H9 (cell line): ENCODE data around the gene TMEM266. TPM values are rescaled to one million over a fixed set of nuclear protein-coding genes. Genes with fewer than 3 reads are reported as not detected.

ENCODE experiments used
- DNase-seq: peaks from one replicate; pipeline ENCODE4 v3.0.0-alpha.2; 2017
- H2AFZ ChIP-seq: one replicate; pipeline ENCODE4 v1.6.1; 2013; ENCODE audit warnings: mild to moderate bottlenecking, low read length, control low read depth, moderate library complexity
- H2AK5ac ChIP-seq: 2 replicates; pipeline ENCODE4 v1.6.1; 2013; ENCODE audit warnings: low read length, control low read depth, mixed read lengths; ENCODE audit not compliant: insufficient read length
- H2BK120ac ChIP-seq: one replicate; pipeline ENCODE4 v1.6.1; 2013; ENCODE audit warnings: low read depth, mild to moderate bottlenecking, low read length, control low read depth, inconsistent platforms; ENCODE audit not compliant: poor library complexity, severe bottlenecking
- H2BK12ac ChIP-seq: 2 replicates; pipeline ENCODE4 v1.6.1; 2013; ENCODE audit warnings: low read length, control low read depth, mixed read lengths, low read depth; ENCODE audit not compliant: insufficient read length
- H2BK15ac ChIP-seq: 2 replicates; pipeline ENCODE4 v1.6.1; 2013; ENCODE audit warnings: low read depth, low read length, control low read depth
- H2BK20ac ChIP-seq: one replicate; pipeline ENCODE4 v1.6.1; 2013; ENCODE audit warnings: low read depth, mild to moderate bottlenecking, low read length, control low read depth, inconsistent platforms; ENCODE audit not compliant: poor library complexity, severe bottlenecking
- H2BK5ac ChIP-seq: 2 replicates; pipeline ENCODE4 v1.6.1; 2013; ENCODE audit warnings: low read length, control low read depth, mixed read lengths; ENCODE audit not compliant: insufficient read length
- H3K14ac ChIP-seq: 2 replicates; pipeline ENCODE4 v1.6.1; 2013; ENCODE audit warnings: low read length, control low read depth; ENCODE audit not compliant: insufficient read depth
- H3K18ac ChIP-seq: 2 replicates; pipeline ENCODE4 v1.6.1; 2013; ENCODE audit warnings: low read depth, mild to moderate bottlenecking, mixed read lengths, low read length, control low read depth; ENCODE audit not compliant: insufficient read length
- H3K23ac ChIP-seq: 2 replicates; pipeline ENCODE4 v1.6.1; 2013; ENCODE audit warnings: low read length, control low read depth, mixed read lengths, low read depth; ENCODE audit not compliant: insufficient read length
- H3K23me2 ChIP-seq: 2 replicates; pipeline ENCODE4 v1.6.1; 2013; ENCODE audit warnings: low read depth, mild to moderate bottlenecking, mixed read lengths, low read length, control low read depth; ENCODE audit not compliant: insufficient read length, poor library complexity, severe bottlenecking
- H3K27ac ChIP-seq: 2 replicates; pipeline ENCODE4 v1.5.1; 2013; ENCODE audit warnings: low read length, control low read depth, mixed read lengths, low read depth; ENCODE audit not compliant: insufficient read length
- H3K27me3 ChIP-seq: 2 replicates; pipeline ENCODE4 v1.6.1; 2013; ENCODE audit warnings: low read length, control low read depth, inconsistent platforms; ENCODE audit not compliant: insufficient read depth
- H3K4ac ChIP-seq: 2 replicates; pipeline ENCODE4 v1.6.1; 2013; ENCODE audit warnings: low read depth, mild to moderate bottlenecking, control low read depth, inconsistent platforms, low read length, moderate library complexity
- H3K4me1 ChIP-seq: 2 replicates; pipeline ENCODE4 v1.6.1; 2013; ENCODE audit warnings: low read length, control low read depth, inconsistent platforms; ENCODE audit not compliant: insufficient read depth
- H3K4me2 ChIP-seq: 2 replicates; pipeline ENCODE4 v1.6.1; 2013; ENCODE audit warnings: low read length, control low read depth, mixed read lengths; ENCODE audit not compliant: insufficient read length, insufficient read depth
- H3K56ac ChIP-seq: 2 replicates; pipeline ENCODE4 v1.6.1; 2013; ENCODE audit warnings: low read depth, mild to moderate bottlenecking, mixed read lengths, low read length, control low read depth; ENCODE audit not compliant: insufficient read length
- H3K79me1 ChIP-seq: 2 replicates; pipeline ENCODE4 v1.6.1; 2013; ENCODE audit warnings: low read depth, mild to moderate bottlenecking, moderate library complexity, low read length, control low read depth, inconsistent platforms; ENCODE audit not compliant: insufficient read depth, poor library complexity, severe bottlenecking
- H3K79me2 ChIP-seq: 2 replicates; pipeline ENCODE4 v1.6.1; 2013; ENCODE audit warnings: low read length, control low read depth, inconsistent platforms; ENCODE audit not compliant: insufficient read depth
- H3K9ac ChIP-seq: 2 replicates; pipeline ENCODE4 v1.6.1; 2013; ENCODE audit warnings: low read length, control low read depth, mixed read lengths; ENCODE audit not compliant: insufficient read length; ENCODE audit errors: extremely low read depth
- H3K9me3 ChIP-seq: one replicate; pipeline ENCODE4 v1.6.1; 2013; ENCODE audit warnings: low read depth, low read length, inconsistent platforms; ENCODE audit not compliant: control insufficient read depth
- H3T11ph ChIP-seq: one replicate; pipeline ENCODE4 v1.6.1; 2013; ENCODE audit warnings: mild to moderate bottlenecking, low read length, control low read depth, inconsistent platforms
- H4K20me1 ChIP-seq: one replicate; pipeline ENCODE4 v1.6.1; 2013; ENCODE audit not compliant: control insufficient read depth, insufficient read length, insufficient read depth
- H4K5ac ChIP-seq: 2 replicates; pipeline ENCODE4 v1.6.1; 2013; ENCODE audit warnings: low read depth, mild to moderate bottlenecking, mixed read lengths, low read length, control low read depth; ENCODE audit not compliant: insufficient read length
- H4K8ac ChIP-seq: replicated peaks from 2 replicates; pipeline ENCODE4 v1.6.1; 2013; ENCODE audit warnings: low read length, control low read depth, mixed read lengths, low read depth; ENCODE audit not compliant: insufficient read length
- H4K91ac ChIP-seq: 2 replicates; pipeline ENCODE4 v1.6.1; 2013; ENCODE audit warnings: low read depth, mild to moderate bottlenecking, moderate library complexity, mixed read lengths, low read length, control low read depth; ENCODE audit not compliant: insufficient read length
- H3K27ac Mint-ChIP-seq, 3 experiments: 2 replicates in 2 of 3; 3 replicates in 1 of 3; pipeline ENCODE4 v1.8.0; 2020 to 2021; ENCODE audit warnings: mixed read lengths in 3 of 3, mild to moderate bottlenecking in 1 of 3, moderate library complexity in 1 of 3
- H3K27me3 Mint-ChIP-seq: 2 replicates; pipeline ENCODE4 v1.8.0; 2021; ENCODE audit warnings: low read depth, mild to moderate bottlenecking, moderate library complexity, mixed read lengths
- H3K36me3 Mint-ChIP-seq, 3 experiments: 2 replicates in 2 of 3; 3 replicates in 1 of 3; pipeline ENCODE4 v1.8.0; 2020 to 2021; ENCODE audit warnings: low read depth in 3 of 3, mixed read lengths in 3 of 3; ENCODE audit not compliant: insufficient read depth in 1 of 3
- H3K4me1 Mint-ChIP-seq, 2 experiments: 2 replicates each; pipeline ENCODE4 v1.8.0; 2020; ENCODE audit warnings: mixed read lengths in 2 of 2
- H3K4me3 Mint-ChIP-seq, 2 experiments: 2 replicates in 1 of 2; 3 replicates in 1 of 2; pipeline ENCODE4 v1.8.0; 2020 to 2021; ENCODE audit warnings: mild to moderate bottlenecking in 2 of 2, mixed read lengths in 2 of 2, moderate library complexity in 1 of 2
- H3K9me3 Mint-ChIP-seq, 2 experiments: 2 replicates in 1 of 2; 3 replicates in 1 of 2; pipeline ENCODE4 v1.8.0; 2020; ENCODE audit warnings: mild to moderate bottlenecking in 2 of 2, mixed read lengths in 2 of 2, moderate library complexity in 1 of 2
- WGBS: extraction: QIAGEN DNeasy Blood & Tissue Kit; methylation state at CpG from one replicate; pipeline ENCODE4 v1.1.7; 2013; ENCODE audit warnings: missing lambda C conversion rate, low lambda C conversion rate, mixed read lengths; ENCODE audit not compliant: insufficient read length; ENCODE audit errors: extremely low coverage; 5-methylcytosine and 5-hydroxymethylcytosine counted together
- total RNA-seq: library from RNA; stranded (reverse); gene quantifications from 2 replicates; pipeline ENCODE4 v1.2.1, GENCODE V29; 2021
- TF ChIP-seq, protein P1 (sequence below): fragments of 200-600 bp; sonication (generic); conservative IDR thresholded peaks from 3 replicates; pipeline ENCODE4 v1.8.0; 2021; ENCODE audit warnings: antibody characterized with exemption, mild to moderate bottlenecking

The TMEM266 gene
- total RNA-seq, 1 experiment from 2014 or later = 0.81 TPM

GRCh38 chr15:76161153-76162035 lies 101.6 kb downstream of the TMEM266 start:
- no peak overlapping the region for H4K5ac ChIP-seq
- no peak overlapping the region for H3K27ac ChIP-seq
- H3K4ac ChIP-seq = no peak overlapping the region
- no peaks in the 10 kb centered on the region for H3K23me2 ChIP-seq
- H3K23ac ChIP-seq = no peak overlapping the region
- Mint-ChIP-seq H3K4me3 (no peak overlapping the region), H3K27ac (no peak overlapping the region), H3K27me3 (peaks cover 5% of the 10 kb centered on the region), H3K9me3 (no peaks in the 10 kb centered on the region), H3K4me1 (peaks cover 4 to 13% of the 10 kb centered on the region in 2 experiments; a peak in 3 of 4 replicates), H3K36me3 (no peaks in the 10 kb centered on the region; a peak in 1 of 7 replicates)
- no peak overlapping the region for H3K14ac ChIP-seq
- DNase-seq = peak; percentile 14
- H3K9ac ChIP-seq = no peak overlapping the region
- no peaks in the 10 kb centered on the region for H3K79me2 ChIP-seq
- no peak overlapping the region for H2BK20ac ChIP-seq
- no peak overlapping the region for H2BK15ac ChIP-seq
- no peak overlapping the region for H4K91ac ChIP-seq
- H3K79me1 ChIP-seq = no peaks in the 10 kb centered on the region
- no peak overlapping the region for H3T11ph ChIP-seq
- no peak overlapping the region for H2BK12ac ChIP-seq
- no CpG with 5 or more reads among the region's 20 CpGs for WGBS
- no peaks in the 10 kb centered on the region for H3K9me3 ChIP-seq
- no peaks in the 10 kb centered on the region for H4K20me1 ChIP-seq
- no peak overlapping the region for H3K56ac ChIP-seq
- no peaks in the 10 kb centered on the region for H3K27me3 ChIP-seq
- H2AFZ ChIP-seq = no peak overlapping the region
- no peak overlapping the region for H2BK5ac ChIP-seq
- H2AK5ac ChIP-seq = no peak overlapping the region
- H4K8ac ChIP-seq = no peak overlapping the region
- no peak overlapping the region for H3K18ac ChIP-seq
- TF ChIP-seq, protein P1, sequence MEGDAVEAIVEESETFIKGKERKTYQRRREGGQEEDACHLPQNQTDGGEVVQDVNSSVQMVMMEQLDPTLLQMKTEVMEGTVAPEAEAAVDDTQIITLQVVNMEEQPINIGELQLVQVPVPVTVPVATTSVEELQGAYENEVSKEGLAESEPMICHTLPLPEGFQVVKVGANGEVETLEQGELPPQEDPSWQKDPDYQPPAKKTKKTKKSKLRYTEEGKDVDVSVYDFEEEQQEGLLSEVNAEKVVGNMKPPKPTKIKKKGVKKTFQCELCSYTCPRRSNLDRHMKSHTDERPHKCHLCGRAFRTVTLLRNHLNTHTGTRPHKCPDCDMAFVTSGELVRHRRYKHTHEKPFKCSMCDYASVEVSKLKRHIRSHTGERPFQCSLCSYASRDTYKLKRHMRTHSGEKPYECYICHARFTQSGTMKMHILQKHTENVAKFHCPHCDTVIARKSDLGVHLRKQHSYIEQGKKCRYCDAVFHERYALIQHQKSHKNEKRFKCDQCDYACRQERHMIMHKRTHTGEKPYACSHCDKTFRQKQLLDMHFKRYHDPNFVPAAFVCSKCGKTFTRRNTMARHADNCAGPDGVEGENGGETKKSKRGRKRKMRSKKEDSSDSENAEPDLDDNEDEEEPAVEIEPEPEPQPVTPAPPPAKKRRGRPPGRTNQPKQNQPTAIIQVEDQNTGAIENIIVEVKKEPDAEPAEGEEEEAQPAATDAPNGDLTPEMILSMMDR = no peak
- H2BK120ac ChIP-seq = no peak overlapping the region
- no peaks in the 10 kb centered on the region for H3K4me1 ChIP-seq
- no peak overlapping the region for H3K4me2 ChIP-seq
